GM19324 (cell line): ENCODE data around the gene PPEF2.
"Not testable (repeated sequence)": the region's sequence is repeated elsewhere in the genome, so short reads cannot be mapped to it uniquely, and the experiment has no call there.

ENCODE experiments used
- ATAC-seq: cut with Tn5 transposase; IDR thresholded peaks from one replicate; pipeline ENCODE4 v1.9.1; 2021; ENCODE audit warnings: mild to moderate bottlenecking, moderate library complexity; ENCODE audit not compliant: unreplicated experiment, low FRiP score

The PPEF2 gene

DNA sequence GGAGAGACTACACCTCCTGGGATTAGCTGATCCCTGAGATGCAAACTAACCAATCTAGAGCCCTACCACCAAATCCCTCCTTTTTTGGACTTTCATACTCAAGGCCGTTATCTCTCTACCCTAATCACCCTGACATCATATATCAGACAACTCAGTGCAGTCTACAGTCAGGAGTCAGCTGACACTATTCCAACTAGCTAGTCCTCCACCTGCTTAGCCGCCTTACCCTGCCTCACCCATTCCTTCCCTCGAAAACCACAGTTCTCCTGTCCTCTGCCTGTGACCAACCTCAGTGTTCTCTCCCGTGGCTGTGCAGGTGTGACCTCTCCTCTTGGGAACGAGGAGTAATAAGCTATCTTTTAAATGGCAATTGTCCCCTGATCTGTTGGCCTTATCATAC lies 1.8 kb upstream of the PPEF2 start:
- ATAC-seq = no peak

DNA sequence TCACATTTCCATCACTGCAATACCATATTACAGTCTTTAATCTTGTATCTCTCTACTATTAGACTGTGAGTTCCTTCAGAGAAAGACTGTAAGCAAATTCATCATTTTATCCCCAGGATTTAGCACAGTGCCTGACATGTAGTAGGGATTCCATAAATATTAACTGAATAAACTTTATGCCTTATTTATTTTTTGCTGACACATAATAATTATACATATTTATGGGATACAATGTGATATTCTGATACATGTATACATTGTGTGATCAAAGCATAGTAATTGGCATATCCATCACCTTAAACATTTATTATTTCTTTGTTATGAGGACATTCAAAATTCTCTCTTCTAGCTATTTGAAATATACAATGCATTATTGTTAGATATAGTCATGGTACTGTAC lies 3.7 kb downstream of the PPEF2 start:
- no peak for ATAC-seq

DNA sequence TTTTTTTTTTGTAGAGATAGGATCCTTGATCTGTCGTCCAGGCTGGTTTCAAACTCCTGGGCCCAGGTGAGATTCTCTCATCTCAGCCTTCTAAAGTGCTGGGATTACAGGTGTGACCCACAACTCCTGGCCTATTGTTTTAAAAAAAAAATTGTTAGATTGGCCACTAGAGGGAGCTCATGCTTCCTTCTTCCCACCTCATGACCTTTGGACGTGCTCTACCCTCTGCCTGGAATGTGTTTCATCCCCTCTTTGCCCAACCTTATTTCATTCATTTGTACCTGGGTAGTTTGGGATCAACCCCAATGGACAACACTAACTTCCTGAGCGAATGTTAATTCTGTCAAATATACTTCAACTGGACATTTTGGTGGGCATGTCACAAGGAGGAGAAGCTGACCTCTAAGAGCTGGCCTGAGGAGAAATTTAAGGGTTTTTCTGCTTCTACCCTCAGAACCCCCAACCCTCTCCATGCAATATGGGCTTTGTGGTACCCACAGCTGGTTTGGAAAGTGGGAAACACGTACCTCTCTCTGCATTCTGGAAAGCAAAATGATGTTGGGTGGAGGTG lies 6.4 kb downstream of the PPEF2 start:
- ATAC-seq = no peak

- ATAC-seq = no peak
Observed at GRCh38 chr4:75892508-75892907, 9.7 kb downstream of the PPEF2 start.

DNA sequence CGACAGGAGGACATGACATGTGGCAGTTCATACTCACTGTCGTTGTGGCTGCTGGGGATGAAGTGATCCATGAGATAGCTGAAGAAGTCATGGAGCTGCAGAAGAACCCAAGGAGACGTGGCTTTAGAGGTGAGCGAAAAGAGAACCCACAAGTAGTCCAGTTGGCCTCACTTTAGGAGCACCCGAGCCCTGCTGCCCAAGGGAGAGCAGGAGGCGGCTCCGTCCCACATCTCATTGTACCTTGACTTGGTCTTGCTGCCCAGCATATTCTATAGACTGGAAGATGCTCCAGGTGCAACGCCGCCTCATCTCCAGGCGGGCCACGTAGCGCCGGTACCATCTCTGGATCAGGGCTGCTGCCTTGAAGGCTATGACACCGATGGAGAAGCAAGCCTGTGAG lies 10.6 kb downstream of the PPEF2 start:
- ATAC-seq = no peak

- no peak for ATAC-seq
Observed at GRCh38 chr4:75889537-75890199, 12.6 kb downstream of the PPEF2 start.

DNA sequence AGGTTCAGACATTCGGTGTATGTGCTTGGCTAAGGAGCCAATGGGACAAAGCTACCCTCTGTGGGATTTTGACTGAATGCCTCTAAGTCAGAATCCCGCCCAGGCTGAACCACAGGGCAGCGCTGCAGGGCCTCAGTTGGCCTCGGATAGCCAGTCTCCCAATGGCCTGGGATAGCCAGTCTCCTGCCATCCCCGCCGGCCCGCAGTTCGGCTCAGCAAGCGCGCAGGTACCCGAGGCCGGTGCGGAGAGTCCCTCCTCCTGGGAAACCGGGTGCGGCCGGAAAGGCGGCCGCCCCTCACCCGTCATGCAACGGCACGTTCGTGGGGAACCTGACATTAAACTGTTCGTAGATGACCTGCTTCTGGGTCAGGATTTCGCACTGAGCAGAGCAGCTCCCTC lies 16.1 kb downstream of the PPEF2 start:
- no peak for ATAC-seq

DNA sequence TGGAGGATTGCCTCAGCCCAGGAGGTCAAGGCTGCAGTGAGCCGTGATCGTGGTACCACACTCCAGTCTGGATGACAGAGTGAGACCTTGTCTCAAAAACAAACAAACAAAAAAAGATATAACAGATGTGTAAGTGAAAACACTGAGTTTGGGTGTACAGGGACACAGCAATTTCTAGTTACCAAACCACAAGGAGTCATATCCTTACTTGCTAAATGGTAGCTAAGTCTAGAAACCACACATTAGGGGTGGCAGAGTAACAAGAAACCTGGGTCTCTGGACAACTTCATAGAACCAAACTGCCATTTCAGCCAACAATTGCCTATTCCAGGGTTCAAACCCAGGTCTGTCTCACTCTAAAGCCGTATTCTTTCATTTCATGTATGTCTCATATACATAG lies 20.8 kb downstream of the PPEF2 start:
- ATAC-seq = no peak

- ATAC-seq = no peak
Observed at GRCh38 chr4:75880278-75880677, 22.0 kb downstream of the PPEF2 start.

DNA sequence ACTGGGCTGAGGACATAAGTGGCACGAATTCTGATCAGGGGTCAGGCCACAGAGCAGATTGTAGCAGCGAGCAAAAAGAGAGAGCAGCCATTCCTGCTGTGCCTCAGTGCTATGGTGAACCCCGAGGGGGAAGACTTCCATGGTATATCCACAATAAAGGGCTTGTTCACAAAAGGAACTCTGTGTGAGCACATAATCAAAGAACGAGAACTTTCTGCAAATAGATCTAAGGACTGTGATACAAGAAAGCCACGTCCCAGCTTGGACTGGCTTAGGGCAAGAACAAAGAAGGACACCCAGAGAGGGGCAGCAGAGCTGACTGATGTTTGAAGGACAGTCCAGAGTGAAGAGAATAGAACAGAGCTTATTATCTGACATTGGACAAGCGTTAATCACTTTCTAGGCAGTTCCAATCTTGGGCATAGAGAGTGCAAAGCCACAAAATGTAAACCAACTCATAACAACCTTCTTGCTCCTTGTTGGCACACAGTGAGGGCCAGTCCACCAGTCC lies 24.0 kb downstream of the PPEF2 start:
- ATAC-seq = no peak

DNA sequence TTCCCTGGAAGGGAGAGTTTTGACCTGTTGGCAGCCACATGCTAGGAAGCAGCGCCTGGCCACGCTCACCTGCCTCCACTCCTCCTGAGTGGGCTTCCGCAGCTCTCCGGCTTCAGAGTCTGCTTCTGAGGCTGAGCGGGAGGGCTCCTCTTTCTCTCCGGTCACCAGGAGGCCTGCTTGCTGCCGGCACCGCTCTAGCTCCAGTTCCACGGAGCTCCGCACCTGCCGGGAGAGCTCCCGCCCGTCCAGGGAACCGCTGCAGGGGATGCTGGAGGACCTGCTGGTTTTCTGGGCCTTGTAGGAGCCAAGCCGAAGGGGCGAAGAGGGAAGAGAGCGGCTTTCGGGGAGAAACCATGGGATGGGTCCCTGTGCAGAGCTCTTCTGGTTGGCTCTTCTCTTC lies 26.0 kb downstream of the PPEF2 start:
- no peak for ATAC-seq

DNA sequence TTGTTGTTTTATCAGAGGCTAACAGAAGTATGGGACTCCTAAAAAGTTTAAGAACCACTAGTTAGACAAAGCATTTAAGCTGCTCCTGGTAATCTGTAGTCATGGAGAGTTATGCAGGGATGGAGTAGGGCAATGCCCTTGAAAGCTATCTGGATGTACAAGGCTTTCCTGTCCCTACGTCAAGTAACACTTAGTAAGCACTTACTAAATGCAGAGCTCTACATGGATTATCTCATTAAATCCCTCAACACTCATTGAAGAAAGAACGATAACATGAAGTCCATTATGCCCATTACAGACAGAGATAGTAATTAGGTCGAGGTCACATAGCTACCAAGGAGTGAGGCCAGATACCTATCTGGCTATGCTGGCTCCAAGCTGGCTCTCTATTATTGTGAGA lies 33.2 kb downstream of the PPEF2 start:
- ATAC-seq = no peak

DNA sequence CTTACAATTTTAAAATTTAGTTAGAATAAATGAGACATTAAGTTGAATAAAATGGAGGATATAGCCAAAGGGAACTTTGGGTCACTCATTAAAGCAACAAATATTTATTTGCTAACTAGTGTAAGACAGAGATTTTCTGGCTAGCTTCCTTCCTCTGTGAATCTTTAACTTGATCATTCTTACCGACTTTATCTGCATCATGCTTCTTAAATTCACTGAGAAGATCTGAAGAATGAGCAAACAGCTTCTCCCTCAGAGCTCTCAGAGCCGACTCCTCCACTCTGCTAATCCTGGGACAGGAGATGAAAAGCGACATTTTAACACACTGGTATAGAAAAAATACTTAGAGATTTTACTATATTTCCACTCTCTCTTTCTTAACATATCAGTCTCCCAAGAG lies 35.1 kb downstream of the PPEF2 start:
- ATAC-seq = no peak

- no peak for ATAC-seq
Observed at GRCh38 chr4:75860606-75861005, 41.6 kb downstream of the PPEF2 start.

- no peak for ATAC-seq
Observed at GRCh38 chr4:75858721-75859120, 43.5 kb downstream of the PPEF2 start.

DNA sequence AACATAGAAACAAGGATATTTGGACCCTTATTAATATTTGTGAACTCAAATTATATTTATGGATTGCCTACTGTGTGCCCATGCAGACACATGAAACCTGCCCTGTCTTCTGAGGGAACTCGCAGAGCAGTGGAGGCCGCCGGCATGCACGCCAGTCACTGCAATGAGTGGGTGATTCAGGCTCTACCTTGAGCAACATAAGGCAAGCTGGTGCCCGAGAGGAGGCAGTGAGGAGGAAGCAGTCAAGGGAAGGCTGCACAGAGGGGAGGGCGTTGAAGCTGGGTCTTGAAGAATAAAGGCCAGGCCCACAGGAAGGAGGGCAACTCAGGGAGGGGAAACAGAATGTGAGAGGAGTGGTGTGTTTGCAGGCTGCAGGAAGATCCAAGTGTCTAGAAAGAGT lies 52.8 kb downstream of the PPEF2 start:
- no peak for ATAC-seq

DNA sequence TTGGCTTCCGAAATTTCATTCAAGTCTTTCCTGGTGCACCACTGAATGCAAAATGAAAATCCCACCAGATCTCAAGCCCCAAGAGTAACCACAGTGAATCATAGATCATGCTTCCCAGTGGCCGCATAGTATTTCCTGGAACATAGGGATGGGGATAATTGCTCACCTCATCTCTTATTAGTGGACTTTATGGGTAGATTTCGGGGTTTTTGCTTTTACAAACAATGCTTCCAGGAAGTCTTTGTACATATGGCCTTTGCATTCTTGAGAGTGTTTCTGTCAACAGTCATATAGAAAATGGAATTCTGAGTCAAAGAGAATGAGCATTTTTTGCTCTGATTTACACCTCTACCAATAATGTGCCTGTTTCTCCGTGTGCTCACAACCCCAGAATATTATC lies 53.4 kb downstream of the PPEF2 start:
- ATAC-seq = no peak

DNA sequence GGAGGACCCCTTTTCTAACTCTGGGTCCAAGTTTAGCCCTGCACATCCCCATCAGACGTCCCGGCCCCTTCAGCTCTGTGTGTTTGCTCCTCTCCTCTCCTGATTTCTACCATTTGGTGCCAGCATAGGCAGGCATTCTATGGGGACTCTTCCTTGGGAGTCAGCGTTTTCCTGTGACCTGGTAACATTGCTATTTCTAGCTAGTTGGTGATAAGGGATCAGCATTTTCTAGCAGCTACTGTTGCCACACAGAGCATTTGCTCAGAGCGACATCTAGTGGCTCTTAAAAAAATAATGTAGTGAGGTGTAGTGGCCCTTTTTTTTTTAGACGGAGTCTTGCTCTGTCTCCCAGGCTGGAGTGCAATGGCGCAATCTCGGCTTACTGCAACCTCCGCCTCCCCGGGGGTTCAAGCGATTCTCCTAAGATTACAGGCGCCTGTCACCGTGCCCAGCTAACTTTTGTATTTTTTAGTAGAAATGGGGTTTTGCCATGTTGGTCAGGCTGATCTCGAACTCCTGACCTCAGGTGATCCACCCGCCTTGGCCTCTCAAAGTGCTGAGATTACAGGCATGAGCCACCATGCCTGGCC lies 54.0 kb downstream of the PPEF2 start:
- ATAC-seq = not testable (repeated sequence)

DNA sequence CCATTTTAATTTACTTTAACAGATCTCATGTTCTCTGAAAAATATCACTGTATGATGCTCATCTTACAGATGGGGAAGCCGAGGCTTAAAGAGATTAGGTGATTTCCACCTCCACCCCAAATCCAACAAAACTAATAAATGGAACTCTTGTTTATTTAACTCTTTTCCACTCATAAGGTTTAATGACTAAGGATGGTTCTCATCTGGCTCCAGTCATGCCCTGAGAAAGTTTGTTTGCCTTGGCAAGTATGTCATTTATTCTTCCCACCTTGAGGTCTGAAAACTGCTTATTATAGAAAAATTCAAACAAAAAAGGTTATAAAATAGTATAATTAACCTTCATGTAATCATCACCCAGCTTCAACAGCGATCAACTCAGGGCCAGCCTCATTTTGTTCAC lies 56.3 kb downstream of the PPEF2 start:
- no peak for ATAC-seq

DNA sequence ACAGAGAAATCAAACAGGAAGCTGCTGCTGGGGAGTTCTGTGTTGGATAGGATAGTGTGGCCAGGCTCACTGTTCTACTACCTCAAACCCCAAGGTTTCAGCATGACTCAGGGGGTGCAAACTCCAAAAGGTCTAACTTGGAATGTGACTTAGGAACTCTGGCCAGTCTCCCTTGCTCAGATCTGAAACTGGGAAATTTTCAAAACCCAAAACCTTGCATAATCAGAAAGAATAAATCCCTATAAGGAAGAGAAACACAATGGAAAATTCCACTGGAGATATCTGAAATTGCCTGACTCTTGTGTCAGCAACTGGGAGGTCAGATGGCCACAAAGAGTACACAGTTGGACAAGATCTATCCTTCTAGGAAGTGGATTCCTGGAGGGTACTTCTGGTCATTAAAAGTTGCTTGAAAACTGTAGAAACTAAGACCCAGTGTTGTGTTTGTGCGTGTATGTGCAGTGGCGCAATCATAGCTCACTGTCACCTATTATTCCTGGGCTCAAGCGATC lies 58.0 kb downstream of the PPEF2 start:
- ATAC-seq = no peak

DNA sequence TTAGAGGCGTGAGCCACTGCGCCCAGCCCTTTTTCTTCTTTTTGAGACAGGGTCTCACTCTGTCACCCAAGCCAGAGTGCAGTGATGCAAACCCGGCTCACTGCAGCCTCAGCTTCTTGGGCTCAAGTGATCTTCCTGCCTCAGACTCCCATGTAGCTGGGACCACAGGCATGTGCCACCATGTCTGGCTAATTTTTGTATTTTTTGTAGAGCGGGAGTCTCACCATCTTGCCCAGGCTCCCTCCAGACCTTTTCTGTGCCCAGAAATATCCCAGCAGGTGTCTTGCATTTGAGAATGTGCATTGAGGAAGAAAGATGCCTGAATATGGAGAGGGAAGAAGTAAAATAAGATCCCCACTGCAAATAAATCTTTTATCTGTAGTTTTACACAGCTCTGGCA lies 58.7 kb downstream of the PPEF2 start:
- no peak for ATAC-seq
